Activated CD4-positive, alpha-beta T cell treated with anti-CD3 and anti-CD28 coated beads, Interleukin-2, amount 50 U/mL, for 24 hours (primary cell): Measurements from ENCODE around the gene LARGE1.

Source experiments
- DNase-seq, 2 donors: peaks; one replicate each; pipeline ENCODE4 v3.0.0-alpha.2; 2020; ENCODE audit warnings: low read depth in 1 of 2, low spot score in 1 of 2

Gene LARGE1

DNA sequence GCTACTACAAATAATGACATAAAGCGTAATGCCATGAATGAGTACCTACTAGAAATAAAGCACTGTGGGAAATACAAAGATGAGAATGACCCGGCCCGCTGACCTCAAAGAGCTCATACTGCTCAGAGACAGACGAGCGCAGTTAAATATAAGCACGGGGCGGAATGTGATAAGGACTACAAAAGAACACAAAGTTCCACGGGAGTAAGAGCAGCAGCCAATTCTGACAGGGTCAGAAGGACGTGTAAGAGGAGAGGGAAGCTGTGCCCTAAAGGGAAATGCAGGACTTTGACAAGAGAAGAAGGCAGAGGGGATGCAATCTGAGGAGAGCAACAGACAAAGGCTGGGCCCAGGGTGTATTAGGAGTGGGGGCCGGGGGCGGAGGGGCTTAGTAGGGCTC lies 314.6 kb downstream of the LARGE1 start:
- no peak for DNase-seq

DNA sequence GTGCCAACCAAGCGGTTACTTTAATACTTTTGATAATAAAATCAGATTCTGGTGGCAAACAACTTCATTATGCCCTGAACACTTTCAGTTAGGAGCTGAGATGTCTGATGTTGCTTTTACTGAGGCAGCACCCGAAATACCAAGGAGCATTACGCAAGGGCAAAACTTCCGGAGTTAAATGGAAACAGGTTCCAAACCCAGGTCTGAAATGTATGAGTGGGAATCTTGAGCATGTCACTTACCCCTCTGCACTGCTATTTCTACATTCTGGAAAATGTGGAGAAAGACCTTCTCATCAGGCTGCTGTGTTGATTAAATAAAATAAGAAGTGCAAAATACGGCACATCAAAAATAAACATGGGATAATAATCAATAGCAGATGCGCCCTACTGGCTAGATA lies 315.1 kb downstream of the LARGE1 start:
- DNase-seq = no peak

DNA sequence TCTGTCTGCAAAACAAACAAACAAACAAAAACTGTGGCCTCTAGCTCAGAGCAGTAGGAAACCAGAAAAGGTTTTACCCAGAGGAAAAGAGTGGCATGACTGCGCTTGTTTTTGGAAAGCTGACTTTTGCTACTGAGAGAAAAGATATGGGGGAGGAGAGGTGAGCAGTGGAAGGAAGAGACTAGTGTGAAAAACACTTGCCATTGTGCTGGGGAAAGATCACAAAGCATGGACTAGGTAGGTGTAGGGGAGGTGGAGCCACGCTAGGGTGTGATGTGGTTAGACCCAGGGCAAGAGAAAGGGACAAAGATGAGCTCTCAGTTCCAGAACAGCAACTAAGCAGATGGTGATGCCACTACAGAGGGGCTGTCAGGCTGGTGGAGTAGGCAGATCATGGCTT lies 319.2 kb downstream of the LARGE1 start:
- DNase-seq = no peak

DNA sequence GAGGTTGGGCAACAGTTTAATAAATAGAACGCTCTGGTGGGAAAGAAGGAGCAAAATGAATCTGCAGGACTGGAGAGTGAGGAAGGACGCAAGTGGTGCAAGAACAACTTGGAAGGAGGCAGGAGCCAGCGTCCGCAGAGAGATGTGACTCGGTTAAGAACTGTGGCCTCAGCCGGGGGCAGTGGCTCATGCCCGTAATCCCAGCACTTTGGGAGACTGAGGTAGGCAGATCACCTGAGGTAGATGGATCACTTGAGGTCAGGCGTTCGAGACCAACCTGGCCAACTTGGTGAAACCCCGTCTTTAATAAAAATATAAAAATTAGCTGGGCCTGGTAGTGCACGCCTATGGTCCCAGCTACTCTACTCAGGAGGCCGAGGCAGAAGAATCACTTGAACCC lies 319.7 kb downstream of the LARGE1 start:
- no peak for DNase-seq

DNA sequence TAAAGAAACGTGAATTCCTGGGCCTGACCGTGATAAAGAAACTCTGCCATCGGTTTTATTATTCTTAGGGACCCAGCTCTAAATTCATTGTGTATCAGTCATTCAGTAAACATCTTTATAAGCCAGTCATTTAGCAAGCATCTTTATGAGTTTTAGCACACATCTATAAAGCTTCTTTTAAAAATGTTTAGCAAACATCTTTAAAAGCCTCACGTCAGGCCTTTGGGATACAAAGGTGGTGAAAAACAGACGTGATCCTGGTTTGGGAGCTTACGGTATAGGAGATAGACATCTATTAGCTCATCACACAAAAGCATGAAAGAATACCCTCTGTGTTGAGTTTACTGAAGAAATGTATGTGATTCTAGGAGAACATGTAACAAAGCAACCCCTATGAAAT lies 320.2 kb downstream of the LARGE1 start:
- DNase-seq = no peak

DNA sequence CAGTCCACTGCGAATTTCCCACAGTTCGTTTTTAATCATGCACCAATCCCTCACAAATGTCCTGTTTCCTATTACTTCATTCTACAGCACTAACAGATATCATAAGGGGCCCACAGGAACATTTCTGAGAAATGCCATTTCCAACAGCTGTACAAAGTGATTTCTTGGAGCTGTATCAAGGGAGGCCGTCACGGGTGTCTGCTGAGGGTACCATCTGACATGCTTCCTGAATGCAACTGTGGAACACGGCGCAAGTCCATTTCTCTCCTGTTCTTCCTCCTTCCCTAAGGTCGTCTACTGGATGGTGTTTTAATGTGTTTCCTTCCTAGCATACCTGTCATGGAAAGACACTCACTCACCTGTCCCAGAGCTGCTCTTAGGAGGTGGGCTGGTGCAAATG lies 320.7 kb downstream of the LARGE1 start:
- no peak for DNase-seq

DNA sequence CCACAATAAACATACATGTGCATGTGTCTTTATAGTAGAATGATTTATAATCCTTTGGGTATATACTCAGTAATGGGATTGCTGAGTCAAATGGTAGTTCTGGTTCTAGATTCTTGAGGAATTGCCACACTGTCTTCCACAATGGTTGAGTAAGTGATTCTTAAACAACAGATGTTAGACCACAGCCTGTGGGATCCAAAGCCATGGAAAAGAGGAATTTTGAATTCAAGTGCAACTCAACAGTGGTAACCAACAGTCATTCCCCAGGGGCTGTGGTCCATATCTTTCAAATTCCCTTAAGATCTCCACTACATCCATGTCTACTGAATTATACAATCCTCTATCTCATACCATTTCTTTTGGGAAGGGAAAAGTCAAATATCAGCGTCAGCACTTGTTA lies 321.5 kb downstream of the LARGE1 start:
- DNase-seq = no peak

DNA sequence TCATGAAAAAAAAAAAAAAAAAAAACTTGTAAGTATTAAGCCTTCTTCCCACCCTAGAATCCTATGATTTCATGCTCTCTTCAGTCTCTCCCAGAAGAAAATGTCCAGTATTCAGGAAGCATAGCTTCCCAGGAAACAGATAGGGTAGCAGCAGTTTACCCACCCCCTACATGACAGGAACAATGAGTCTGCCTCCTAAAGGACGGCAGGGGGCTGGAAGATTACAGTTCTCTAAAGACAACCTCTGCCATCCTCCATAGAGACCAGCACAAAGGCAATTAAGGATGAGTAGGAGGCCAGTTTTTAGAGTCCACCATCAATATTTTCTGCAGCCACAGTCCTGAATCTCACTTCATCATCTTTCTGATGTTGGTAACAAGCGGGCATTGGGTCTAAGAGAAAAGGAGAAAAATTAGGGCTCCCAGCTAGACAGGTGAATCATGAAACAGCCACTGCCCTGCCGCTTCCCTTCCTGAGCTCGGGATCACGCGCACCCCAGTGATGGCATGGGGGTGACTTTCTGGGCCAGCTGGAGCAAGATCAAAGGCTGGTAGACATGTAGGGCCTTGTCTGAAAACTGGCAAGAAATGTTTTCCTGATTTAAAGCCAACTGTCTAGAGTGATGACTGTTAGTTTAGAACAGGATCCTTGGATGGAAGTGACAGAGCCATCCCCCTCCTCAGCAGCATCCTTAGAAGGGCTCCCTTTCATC lies 322.8 kb downstream of the LARGE1 start:
- DNase-seq = no peak

DNA sequence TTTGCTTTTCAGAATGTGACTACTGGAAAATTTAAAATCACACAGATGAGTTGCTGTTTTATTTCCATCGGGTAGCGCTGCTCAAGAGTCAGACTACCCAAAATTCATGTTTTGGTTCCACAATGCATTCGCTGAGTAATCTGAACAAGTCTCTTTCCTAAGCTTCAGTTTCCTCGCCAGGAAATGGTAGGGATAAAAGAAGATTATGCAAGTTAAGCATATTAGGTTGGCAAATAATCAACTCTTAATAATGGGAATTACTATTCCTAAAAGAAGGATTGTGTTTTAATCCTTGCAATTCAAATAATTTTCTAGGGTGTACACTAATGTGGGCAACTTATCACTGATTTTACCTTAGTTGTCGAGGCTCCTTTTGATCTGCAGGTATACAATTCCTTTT lies 326.5 kb downstream of the LARGE1 start:
- DNase-seq = no peak

DNA sequence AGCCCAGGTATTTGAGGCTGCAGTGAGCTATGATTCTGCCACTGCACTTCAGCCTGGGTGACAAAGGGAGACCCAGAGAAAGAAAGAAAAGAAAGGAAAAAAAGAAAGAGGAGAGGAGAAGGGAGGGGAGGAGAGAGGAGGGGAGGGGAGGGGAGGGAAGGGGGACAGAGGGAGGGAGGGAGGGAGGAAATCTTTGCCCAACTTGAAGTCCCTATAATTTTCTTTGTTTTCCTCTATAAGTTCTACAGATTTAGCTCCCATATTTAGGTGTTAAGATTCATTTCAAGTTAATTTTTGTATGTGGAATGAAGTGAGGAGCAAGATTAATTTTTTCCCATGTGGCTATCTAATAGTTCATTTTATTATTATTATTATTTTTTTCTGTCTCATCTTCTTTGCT lies 328.3 kb downstream of the LARGE1 start:
- no peak for DNase-seq

DNA sequence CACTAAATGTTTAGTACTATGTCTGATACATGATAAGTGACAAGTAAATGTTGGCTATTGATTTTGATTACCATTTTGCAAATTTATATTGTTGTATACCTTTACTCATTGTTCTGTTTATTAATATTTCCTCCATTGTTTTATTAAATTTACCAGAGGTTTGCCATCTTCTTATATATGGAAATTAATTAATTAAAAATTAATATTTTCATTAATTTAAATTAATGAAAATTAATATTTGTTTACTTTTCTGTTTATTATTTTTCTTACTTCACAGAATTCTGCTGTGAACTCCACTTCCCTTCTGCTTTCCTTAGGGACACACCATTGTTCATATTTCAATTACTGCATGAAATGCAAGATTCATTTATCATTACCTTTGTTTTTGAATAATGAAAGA lies 331.0 kb downstream of the LARGE1 start:
- DNase-seq = no peak

DNA sequence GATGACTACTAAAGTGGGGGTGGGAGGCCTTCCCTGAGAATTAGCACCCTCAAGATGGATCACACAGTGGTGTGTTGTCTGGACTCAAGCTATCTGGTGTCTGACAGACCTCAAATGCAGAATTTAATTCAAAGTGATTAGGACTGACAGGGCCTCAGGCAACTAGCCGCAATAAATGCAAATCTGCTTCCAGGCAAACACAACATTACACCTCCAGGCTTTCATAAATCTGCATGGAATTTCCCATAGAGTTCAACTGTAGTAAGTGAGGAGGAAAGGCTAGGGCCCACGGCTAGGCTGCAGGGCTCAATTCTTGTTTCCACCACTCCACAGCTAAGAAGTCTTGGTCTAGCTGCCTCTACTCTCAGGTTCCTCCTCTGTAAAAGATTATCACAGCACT lies 331.4 kb downstream of the LARGE1 start:
- no peak for DNase-seq

DNA sequence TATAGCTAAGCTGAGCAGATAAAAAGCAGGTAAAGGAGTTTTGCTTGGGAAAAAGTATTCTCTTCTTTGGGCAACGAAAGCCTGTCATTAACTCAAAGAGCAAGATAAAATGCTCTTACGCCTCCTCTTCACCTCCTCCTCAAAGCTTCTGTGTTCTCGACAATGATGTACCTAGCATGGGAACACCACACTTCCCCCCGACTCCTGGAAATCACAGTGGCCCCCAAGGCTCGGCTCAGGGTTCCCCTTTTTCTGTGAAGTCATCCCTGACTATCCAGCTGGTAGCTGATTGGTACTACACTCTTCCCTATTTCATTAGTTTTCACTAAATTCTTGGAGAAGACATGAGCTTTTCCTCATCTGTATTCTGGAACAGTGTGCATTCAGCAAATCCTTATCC lies 336.1 kb downstream of the LARGE1 start:
- DNase-seq = no peak

DNA sequence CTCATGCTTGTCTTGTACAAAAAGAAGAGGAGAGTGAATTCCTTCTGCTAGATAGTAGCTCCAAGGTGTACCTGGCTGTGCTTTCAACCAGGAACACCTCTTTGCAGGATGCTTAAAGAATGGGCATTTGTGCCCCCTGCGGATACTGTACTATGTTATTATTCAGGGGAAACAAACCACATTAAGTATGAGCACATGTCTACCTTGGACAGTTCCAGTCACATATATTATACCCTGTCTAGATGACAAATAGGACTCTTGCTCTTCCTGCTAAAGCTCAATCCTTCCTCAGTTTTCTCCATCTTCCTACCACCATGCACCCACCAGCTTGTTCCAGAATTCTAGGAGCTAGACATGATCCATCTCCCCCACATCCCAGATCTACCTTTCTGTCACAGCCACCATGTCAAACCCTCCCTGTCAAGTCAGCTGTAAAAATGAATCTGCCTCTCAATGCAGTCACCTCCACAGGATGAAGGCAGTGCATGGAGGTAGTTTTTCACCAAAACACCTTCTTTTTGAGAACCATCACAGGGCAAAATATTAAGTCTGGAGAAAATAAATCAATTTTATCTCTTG lies 337.4 kb downstream of the LARGE1 start:
- DNase-seq = no peak

DNA sequence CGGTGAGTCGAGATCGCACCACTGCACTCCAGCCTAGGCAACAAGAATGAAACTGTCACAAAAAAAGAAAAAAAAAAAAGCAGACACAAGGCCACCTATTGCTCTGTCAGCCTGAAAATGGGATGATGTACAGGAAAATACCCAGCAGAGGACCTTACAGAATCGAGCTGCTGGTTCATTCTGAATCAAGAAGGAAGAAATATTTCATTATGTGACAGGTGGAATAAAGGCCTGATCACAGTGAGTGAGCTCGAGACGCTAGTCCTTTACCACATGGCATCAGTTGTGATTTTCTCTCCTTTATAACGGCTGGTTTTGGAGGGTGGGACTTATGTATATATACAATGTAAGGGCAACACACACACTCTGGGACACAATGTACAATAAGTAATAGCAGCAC lies 340.0 kb downstream of the LARGE1 start:
- DNase-seq = no peak

DNA sequence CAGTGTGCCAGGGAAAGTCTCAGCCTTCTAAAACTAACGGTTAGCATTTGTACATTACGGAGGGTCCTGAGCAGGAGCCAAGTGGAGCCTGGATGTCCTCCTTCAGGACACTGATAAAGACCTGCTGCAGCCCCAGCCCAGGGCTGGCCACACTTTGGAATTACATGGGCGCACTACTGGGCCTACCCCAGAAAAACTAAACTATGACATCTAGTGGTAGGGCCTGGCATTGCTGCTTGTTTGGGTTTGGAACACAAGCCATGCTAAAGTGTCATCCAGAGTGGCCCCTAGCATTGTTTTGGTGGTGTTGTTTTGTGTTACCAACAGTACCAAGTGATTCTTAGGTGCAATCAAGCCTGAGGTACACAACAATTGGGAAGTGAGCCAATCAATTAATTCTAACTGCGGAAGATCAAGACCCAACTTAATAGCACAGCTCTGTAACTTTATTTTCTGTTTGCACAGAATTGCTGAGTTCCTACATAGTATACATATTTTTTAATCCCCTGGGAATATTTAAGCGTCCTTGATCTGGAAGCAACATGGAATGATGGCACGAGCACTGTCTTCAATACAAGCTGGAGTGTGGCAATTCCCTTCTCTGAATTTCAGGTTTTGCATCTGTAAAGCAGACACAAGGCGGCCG lies 340.7 kb downstream of the LARGE1 start:
- peak in 1 of 2 donors; percentile 16 for DNase-seq

DNA sequence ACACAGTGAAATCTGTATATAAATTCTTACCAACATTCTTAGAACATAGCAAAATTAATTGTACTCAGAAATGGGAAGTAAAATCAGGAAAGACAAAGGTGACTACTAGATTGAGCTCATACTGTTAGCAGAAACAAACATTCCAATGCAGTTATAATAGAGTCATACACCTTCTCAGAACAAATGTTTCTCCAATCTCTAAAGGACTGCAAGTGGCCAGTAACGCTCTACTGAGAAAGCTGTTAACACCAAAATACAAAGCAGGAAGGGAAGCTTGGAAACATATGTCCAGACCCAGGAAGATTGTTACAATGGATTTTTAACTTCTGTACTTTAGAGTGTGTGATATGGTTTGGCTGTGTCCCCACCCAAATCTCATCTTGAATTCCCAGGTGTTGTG lies 341.5 kb downstream of the LARGE1 start:
- no peak for DNase-seq

DNA sequence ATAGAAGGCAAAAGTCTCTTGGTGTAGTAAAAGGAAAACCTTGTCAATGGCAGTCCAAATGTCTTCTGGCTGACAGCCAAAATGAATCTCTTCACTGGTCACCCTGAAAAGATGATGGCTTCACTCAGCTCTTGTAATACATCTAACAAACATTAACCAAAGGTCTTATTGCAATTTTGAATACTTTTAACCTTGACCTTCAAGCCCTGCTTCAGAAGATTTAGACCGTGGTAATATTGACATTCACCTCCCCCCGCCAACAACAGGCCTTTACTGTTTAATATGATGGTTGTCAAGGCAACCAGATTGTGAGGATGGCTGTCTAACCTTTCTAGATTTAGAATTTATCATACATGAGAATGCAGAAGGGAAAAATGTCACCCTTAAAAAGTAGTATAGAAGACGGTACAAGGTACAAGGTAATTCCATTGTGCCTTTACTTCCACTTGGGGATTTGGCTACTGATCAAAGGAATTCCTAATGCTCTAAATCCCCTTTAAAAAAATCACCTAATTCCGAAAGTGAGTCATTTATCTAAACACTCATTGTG lies 342.3 kb downstream of the LARGE1 start:
- DNase-seq = no peak

DNA sequence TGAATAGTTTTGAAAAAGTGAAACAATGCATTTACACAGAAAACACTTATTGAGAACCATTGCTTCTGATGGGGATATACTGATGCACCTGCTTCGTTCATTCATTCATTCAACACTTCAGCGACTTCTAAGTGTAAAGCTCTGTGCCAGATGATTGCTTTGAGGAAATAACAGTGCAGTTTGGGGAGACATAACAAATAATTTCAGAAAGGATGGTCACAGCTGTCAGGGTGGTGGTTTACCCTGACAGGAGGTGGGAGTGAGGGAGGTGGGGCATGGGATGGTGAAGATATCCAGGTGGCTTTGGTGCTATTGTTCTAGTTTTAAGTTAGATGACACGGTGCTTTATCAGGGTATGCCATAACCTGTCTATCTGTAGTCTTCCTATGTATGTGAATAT lies 344.1 kb downstream of the LARGE1 start:
- no peak for DNase-seq

DNA sequence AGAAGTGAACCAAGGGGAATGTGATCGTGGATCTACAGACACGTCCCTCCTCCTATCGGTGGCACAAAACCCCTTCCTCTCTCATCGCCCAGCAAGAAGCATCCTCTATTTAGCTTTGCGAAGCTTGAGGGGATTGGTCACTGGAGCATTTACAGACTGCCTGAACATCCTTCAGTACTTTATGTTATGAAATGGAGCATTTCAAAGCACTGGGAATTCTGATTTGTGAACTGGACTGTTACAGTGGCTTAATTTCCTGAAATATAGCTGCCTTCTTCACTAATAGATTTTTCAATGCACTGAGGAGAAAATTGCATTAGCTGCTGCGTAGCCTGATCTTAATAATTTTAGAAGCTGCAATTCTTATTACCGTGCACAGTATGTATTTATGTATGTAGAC lies 344.5 kb downstream of the LARGE1 start:
- no peak for DNase-seq

DNA sequence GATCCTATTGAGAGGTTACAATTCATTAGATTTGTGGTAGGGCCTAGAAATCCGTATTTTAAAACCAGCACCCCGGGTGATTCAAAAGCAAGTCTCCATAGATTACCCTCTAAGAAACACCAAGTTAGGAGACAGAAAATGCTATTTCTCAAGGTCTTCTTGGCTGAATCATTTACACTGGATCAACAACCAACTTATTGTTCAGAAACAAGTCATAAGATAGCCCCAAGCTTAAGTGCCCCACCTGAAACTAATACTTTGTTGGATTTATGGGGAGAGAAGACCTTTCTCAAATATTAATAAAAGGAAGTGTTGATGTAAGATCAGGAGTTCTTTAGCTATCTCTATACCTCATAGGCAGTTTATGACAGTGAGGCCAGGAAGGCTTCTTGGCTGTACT lies 345.2 kb downstream of the LARGE1 start:
- DNase-seq = no peak

DNA sequence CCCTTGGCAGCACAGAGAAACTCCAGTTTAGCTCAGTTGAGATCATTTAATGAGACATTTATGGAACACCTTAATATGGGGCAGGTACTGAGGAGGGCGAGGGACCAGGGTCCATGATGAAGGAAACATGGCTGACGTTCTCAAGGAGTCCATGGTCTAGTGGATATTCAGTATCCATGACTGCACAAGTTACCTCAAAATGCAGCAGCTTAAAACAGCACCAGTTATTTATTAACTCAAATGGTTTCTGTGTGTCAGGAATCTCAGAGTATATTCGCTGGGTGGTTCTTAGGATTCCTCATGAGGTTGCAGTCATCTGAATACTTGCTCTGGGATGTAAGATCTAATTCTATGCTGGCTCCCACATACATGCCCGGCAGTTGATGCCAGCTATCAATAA lies 346.8 kb downstream of the LARGE1 start:
- DNase-seq = no peak

DNA sequence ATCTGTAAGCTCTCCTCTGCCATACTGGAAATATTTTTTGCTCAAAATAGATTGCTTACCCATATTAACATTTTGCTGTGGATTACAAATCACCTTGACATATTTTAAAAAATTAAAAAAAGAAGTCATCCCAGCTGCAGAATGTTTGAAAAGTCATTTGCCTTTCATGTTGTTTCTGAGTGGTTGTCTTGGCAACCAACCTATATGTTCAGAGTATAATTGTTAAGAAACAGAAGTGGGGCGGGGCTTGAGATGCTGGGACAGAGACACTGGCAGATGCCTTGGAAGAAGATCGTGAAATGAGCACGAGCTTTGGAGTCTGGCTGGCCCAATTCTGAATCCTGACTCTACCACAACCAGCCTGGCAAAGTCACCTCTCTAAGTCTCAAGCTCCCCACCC lies 348.2 kb downstream of the LARGE1 start:
- no peak for DNase-seq
